ENCODE results near the gene PCSK6.

PCSK6 gene

DNA sequence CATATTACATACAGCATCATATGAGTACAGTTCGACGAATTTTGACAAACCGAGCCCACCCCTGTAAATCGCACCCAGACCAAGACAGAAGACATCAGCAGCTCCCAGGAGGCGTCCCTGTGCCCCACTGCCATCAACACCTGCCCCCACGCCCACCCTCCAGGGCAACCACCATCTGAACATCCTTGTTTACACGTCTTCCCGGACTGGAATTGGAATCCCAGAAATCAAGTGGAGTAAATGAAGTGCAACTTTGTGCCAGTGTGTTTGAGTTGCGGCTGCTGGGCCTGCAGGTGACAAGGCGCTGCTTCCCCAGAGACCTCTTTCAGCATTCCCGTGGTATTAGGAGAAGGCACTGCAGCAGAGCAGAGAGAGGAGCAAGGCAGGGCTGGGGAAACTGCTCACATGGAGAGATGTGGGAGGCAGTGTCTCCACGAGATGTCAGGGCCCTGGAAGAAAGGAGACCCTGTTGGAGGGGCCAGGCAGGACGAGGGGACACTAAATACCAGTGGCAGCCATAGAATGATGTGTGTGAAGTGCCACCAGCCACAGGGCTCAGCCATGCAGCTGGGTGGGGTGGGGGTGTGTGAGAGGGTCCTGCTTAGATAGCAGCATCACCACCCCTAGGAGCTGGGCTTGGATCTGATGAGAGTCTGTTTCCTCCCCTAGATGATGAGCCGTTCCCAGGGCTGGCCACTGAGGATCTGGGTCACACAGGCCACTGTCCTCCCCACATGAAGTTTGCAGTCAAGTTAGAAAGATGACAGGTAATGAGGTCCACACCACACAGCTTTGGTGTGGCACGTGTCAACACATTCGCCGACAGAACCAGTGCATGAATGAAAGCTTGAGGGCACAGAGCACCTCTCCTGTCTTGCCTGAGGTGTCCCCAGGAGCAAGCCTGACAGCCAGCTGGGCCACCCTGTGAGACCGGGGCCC is 33.4 kb upstream of the PCSK6 start:
- DNase-seq: no peak

DNA sequence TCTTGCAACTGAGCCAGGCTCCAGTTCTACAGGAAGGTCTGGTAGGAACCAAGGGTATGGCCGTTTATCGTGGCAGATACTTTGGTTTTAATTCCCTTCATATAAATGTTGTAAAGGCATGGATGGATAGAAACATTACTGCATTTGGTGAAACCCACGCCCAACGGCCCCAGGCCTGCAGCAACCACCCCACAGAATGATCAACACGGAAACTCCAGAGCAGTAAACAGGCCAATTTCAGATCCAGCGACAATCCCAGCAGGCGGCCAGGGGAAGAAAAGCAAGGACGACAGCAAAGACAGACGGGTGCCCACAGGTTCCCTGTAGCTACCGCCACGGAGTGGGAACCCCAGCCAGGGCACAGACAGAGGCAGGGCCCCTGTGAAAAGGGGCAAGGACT is 32.6 kb upstream of the PCSK6 start:
- no peak for DNase-seq

DNA sequence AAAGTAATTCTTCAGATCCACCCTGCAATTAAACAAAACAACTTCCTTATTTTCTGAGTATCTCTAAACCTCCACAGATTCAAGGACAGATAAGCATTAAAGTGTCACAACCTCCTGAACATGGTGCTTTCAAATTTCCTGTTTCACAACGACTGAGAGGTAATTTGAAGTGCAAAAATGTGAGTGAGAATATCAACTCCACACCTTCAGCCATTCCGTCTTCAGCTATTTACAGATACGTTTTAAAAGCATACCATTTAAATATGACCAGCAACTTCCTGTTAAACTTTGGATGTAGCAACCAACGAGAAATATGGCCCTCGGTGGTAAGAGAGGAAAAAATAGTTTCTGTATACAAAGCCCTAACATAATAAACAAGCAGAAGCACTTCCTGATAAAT is 32.1 kb upstream of the PCSK6 start:
- no peak for DNase-seq

DNA sequence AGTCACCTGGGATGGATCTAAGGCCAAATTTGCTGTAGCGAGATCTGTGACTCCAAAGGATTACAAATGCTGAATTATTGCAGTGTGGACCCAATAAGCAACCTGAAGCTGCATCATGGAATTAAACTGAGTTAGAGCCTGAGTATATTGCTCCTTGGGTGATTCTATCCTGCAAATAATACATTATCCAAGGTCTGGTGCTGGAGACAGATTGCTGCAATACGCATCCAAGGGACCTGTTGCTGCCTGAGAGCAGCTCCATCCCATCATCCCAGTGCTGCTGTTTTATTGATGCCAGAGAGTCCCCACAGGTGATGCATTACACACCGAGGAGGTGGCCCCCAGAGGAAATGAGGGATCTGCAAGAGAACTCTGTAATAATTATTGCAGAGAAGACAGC is 31.6 kb upstream of the PCSK6 start:
- no peak for DNase-seq

DNA sequence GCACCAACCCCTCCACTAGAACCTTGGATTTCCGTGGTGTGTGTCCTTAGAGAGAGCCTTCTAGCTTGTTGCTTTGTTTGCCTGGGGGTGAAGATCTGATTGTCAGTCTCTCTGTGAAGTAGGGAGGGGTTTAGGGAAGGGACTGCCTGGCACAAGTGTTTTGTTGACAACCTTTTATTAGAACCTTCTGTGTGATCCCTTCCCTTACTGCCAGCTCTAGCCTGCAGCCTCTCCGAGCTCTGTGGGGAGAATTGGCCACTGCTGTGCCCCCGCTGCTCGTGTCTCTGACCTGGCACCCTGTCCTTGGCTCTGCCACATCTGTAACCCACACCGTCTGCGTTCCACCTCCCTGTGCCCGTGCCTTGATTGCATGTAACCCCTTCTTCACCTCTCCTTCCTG is 30.9 kb upstream of the PCSK6 start:
- DNase-seq: no peak

DNA sequence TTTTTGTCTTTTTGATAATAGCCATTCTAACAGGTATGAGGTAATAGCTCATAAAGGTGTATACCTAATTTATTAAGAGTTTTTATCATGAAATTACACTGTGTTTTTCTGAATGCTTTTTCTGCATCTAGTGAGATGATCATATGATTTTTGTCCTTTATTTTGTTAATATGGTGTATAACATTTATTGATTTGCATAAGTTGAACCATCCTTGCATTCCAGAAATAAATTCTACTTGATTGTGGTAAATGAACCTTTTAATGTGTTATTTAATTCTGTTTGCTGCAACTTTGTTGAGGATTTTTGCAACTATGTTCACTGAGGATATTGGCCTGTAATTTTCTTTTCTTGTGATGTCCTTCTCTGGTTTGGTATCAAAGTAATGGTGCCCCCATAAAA is 28.0 kb upstream of the PCSK6 start:
- DNase-seq: no peak

DNA sequence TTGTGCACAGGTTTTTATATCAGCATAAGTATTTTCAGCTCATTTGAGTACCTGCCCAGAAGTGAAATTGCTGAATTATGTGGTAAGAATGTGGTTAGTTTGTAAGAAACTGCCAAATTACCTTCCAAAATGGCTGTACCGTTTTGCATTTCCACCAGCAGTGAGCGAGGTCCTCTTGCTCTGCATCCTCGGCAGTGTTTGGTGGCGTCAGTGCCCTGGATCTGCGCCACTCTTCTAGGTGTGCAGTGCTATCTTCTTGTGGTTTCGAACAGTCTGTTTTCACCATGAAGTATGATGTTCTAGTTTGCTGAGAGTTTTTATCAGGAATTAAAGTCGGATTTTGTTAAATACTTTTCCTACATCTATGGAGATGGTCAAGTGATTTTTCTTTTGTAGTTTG is 24.8 kb upstream of the PCSK6 start:
- no peak for DNase-seq

DNA sequence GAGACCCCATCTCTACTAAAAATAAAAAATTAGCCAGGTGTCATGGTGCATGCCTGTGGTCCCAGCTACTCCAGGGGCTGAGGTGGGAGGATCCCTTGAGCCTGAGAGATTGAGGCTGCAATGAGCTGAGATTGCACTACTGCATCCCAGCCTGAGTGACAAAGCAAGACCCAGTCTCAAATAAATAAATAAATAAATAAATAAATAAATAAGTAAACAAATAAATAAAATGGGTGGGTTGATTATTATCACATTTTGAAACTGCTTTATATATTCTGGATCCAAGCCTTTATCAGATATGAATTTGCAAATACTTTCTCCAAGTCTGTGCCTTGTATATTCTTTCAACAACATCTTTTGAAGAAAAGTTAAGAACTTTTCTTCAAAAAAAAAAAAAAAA is 22.2 kb upstream of the PCSK6 start:
- DNase-seq: no peak

DNA sequence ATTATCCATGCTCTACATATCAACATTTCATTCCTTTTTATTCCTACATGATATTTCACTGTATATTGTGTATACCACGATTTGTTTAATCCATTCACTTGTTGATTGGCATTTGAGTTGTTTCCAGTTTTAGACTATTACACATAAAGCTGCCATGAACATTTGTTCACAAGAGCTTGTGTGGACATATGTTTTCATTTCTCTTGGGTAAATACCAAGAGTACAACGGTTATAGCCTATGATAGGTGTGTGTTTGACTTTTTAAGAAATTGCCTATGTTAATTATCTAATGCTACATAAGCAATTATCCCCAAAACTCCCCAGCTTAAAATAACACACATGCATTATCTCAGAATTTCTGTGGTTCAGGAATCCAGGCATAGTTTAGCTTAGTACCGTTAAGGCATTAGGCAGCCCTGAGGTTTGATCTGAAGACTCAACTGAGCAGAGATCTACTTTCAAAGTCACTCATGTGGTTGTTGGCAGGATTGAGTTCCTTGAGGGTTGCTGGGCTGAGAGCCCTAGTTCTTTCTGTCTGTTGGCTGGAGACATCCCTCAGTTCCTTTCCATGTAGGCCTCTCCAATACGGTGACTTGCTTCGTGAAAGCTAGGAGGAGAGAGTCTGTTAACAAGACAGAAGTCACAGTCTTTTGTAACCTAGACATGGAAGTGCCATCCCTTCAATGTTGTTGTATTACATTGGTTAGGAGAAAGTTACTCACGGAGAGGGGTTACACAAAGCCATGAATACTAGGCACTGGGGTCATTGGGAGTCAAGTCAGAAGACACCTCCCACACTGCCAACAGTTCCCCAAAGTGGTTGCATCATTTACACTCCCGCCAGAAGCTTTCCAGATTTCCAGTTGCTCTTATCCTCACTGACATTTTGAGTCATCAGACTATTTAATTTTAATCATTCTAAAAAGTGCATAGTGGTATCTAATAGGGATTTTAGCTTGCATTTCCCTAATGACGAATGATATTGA is 21.0 kb upstream of the PCSK6 start:
- DNase-seq: no peak

DNA sequence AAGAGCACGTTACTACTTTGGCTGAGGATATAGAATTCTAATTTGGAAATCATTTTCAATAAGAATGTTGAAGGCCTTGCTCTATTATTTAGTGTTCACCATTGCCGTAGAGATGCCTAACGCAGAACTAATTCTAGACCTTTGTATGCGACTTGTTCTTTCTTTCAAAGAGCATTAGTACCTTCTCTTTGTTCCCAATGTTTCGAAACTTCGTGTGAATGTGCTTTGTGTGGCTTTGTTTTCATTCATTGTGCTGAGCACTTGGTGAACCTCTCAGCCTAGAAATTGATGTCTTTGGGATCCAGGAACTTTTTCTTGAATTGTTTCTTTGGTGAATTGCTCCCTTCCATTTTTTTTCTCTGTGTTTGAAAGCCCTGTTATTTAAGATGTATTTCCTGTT is 19.8 kb upstream of the PCSK6 start:
- no peak for DNase-seq

DNA sequence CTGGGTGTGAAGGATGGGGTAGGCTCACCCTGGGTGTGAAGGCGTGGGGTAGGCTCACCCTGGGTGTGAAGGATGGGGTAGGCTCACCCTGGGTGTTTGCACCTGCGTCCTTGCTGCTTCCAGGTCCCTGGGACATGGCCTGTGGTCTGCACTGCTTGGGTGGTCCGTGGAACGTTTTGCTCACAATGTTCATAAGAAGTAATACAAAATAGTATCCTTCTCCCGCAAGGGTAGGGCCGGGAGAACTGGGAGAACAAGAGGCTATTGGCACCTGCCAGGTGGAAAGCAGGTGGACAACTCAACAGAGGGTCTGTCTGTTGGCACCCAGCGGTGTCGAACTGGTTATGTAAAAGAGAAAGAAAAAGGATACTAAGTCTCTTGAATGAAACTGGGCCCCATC is 17.0 kb upstream of the PCSK6 start:
- DNase-seq: no peak

DNA sequence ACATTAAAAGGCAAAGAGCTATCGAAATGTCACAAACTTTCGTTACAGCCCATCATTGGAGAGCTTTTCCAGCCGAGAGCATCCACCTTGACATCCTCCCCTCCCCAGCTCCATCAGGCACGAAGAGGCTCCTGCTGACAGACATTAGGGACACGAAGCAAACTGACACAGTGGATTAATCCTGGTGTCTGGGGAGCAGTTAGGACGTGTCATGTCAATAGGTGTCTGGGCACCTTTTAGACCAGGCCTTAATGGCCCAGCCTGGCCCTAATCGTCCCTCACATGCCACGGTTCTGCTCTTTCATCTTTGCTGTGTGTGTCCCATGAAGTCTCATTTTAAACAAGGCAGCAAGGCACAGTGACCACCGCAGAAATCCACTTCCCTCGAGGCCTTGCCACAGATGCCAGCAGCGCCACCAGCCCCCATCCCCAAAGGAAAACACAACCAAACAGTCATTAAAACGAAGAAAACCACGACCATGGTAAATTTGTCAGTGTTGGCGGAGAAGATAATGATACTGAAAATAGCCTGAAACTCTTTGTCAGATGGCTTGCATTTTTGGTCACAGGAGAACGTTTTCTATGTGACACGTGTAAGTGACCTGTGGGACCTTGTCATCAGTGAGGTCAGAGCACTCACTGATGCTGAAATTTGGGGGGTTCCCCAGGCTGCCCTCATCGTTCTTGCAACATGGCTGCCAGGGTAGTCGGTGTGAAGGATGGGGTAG is 16.3 kb upstream of the PCSK6 start:
- DNase-seq: no peak

DNA sequence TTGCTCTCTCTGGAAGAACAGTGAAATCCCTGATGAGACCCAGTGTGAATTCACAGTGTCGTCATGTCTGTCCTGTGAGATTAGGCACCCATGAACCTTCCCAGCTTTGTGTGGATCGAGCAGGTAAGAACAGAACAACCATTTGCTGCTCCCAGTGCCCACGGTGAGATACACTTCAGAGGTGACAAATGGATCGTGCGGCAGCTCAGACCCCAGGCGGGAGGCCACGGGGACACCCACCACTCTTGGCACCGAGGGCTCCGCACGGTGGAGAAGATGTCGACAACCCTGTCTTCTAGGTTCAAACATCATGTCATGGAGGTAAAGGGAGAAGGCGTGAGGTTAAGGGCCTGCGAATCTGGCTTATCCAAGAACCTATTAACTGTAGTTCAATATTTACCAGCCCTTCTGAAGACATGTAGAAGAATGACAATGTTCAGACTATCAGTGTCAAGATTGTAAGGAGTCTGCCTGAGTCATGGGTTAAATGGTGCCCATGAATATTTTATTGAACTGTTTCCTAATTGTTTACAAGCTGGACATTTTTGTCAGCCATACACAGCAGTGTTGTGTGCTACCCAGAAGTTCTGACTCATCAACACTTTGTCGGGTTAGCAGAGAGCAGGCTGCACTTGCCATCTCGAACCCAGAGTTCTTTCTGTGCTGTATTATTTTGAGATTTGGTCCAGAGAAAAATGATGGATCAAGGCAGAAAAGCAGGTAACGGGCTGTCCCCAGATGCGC is 15.5 kb upstream of the PCSK6 start:
- DNase-seq: no peak

DNA sequence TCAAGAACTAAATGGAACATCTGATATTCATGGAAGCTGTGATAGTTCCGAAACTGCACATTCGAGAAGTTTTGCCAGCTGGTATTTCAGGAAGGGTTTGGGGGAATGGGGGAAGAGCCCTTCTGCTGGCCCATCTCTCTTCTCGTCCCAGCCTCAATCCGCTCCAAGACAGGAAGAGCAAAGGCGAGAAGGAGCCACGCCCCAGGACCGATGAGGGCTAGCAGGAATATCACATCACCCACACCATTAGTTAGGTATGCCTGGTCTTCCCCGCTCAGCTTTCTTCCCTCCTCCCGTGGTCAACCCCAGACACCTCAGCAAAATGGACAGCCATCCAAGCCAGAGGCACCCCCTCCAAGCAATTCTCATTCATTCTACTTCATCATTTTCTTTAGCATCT is 14.9 kb upstream of the PCSK6 start:
- DNase-seq: no peak

DNA sequence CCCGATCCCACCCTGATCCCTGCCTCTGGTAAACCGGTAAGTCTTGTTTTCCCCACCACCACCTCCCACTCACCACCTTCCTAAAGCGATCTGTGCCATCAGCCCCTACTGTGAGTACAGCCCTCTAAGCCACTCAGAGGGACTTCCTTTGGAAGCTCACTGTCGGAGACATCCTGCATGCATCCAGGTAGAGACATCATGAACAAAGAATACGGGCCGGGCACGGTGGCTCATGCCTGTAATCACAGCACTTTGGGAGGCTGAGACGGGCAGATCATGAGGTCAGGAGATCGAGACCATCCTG is 13.7 kb upstream of the PCSK6 start:
- no peak for DNase-seq

DNA sequence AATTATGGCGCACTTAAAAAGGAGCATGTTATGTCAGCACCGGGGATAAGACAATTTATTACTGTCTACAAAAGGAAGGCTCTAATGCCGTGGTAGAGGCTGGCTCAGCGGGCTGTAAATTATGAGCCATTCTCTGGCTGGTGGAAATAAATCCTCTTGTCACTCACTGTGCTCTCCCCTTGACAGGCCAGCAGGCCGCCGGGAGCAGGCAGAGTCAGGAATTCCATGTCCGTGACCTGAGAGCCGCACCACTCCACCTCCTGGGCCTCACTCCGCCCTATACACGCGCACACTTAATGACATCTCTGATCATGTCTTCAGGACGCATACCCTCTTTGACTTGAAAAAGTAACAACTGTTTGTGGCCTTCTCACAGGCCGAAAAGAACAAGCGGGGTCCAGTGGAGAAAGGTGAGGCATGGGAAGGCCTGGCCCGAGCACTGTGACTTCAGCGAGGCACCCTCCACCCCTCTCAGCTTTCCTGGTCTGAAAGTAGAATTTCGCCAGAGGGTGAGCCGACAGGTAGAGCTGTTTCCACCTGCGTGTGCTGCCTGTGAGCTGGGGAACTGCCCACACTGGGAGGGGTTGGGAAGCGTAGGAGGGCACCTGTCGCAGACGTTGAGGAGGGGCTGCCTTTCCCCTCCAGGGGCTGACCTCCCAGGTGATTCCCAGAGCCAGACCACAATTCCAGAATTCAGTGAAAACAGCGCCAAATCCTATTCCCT is 13.2 kb upstream of the PCSK6 start:
- DNase-seq: no peak

DNA sequence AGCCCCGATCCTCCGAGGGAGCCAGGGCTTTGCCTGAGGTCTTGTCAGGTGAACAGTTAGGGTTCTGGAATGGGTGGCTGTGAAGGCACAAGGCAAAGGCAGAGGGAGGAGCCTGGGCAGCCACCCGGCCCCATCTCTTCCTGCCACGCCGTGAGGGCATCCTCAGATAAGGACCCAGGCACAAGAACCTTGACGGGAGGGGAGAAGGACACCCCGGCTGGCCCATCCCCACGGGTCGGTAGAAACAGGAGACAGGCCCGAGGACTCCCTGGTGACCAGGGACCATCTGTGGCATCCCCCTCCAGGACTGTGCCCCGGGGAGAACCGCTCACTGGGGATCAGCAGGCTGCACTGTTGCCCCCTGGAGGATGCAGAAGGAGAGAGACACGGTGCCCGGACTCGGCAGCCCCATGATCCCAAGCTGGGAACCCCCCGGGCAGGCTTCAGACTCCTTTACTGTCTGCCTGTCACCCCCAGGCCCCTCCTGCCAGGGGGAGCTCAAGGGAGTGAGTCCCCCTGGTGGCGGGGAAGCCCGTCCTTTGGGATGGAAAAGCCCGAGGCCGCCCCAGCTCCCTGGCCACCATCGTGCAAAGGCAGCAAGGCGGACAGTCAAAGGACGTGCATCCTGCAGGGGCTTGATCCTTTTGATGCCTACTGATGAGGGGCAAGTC is 12.3 kb upstream of the PCSK6 start:
- DNase-seq: peak; percentile 38

DNA sequence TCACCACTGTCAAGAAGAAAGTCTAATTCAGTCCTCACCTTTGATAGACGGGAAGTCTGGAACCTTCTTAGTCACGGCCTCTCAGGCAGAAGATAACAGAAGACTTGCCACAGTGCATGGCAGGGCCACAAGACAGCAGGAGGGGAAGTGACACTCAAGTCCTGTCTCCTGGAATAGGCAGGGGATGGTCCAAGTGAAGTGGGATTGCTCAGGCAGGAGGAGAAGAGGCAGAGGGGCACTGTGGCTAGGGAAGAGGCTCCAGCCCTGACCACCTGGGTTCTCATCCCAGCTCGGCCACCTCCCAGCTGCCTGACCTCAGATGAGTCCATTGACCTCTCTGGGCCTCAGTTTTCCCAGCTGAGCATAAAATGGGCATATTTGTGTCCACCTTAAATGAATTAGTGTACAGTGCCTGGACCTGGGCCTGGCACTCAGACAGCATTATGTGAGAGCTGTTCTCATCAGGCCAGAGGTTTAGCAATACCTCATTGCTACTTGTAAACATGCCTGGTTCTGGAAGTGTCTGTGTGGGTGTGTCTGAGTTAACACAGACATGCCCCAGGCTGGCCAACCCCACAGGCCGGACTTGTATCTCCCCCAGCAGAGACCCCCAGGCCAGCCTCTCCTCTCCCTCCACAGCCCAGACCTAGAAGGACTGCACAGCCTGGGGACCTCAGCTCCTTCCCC is 11.5 kb upstream of the PCSK6 start:
- no peak for DNase-seq

DNA sequence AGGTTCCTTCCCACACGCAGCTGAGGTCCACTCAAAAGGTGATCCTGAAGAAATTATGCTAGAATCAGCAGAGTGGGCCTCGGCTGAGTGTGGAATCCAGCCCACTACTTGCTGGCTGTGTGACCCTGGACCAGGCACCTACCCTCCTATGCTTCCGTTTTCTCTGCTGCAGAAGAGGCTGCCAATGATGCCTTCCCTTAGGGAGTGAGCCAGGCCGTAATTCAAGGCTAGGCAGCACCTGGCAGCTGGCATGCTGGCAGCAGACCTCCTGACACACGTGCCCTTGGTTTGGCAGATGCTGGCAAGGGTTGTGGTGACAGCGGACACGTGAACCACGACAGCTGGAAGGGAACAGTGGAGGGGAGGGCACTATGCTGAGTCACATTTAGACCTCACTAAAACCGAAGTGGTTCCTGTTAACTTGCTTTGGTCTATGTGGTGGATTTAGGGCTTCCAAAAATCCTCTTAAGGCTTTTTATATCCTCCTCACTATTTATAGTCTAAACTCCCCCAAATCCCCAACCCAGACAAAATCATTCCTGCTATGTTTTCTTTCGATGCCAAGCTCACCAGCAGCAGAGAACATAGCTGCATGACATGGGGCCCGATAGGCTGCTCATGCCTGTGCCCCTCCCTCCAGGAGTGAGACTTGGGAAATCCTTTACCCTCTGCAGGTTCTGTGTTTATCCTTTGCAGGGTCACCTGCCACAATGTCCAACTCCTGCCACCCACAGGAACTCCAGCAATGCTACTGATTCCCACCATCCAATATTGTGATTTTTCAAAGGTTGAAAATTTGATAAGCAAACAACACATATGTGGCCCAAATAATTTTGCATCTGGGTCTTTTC is 10.6 kb upstream of the PCSK6 start:
- no peak for DNase-seq

Measured in stimulated activated CD4-positive, alpha-beta T cell treated with anti-CD3 and anti-CD28 coated beads, Interleukin-12 subunit alpha, Interleukin-12 subunit beta, amount 100 ng/mL, for 4 hours (primary cell).